Measurements from ENCODE around the gene GREB1. TPM values are rescaled to one million over a fixed set of nuclear protein-coding genes. Genes with fewer than 3 reads are reported as not detected.

Gene GREB1
- total RNA-seq, 1 donor from 2014 or later: 30.8 TPM

GRCh38 chr2:11618708-11619062 lies 84.8 kb downstream of the GREB1 start:
- H4K20me1 ChIP-seq (ENCODE audit: low read depth): peaks cover 4% of the 10 kb centered on the region
- H3K9me3 ChIP-seq (ENCODE audit: low read depth): no peaks in the 10 kb centered on the region
- H3K27ac ChIP-seq: no peak overlapping the region
- no peak overlapping the region for H3K4me2 ChIP-seq
- Mint-ChIP-seq H3K27me3 (ENCODE audit: insufficient read depth, low read depth) (no peaks in the 10 kb centered on the region), H3K27ac (no peak overlapping the region), H3K4me3 (no peak overlapping the region), H3K36me3 (peaks cover 50% of the 10 kb centered on the region), H3K9me3 (no peaks in the 10 kb centered on the region), H3K4me1 (peaks cover 3% of the 10 kb centered on the region)
- no peaks in the 10 kb centered on the region for H3K4me1 ChIP-seq
- H3K9ac ChIP-seq: no peak overlapping the region
- no peaks in the 10 kb centered on the region for H3K27me3 ChIP-seq
- no peaks in the 10 kb centered on the region for H3F3A ChIP-seq (ENCODE audit: low read depth)
- no peak overlapping the region for H2AFZ ChIP-seq (replicated peaks)
- no peak for DNase-seq (ENCODE audit: low spot score)
- H3K4me3 ChIP-seq: no peak overlapping the region
- H3K79me2 ChIP-seq (ENCODE audit: low read depth): no peaks in the 10 kb centered on the region
- H3K36me3 ChIP-seq: no peaks in the 10 kb centered on the region
- TF ChIP-seq EZH2phosphoT487 (IDR thresholded peaks at IDR 0.05) (no peak), EZH2 (IDR thresholded peaks at IDR 0.05) (no peak), CTCF (IDR thresholded peaks at IDR 0.05) (no peak)

GRCh38 chr2:11621410-11621809 lies 87.6 kb downstream of the GREB1 start:
- Histone ChIP-seq H3K9me3 (ENCODE audit: low read depth) (no peaks in the 10 kb centered on the region), H3K4me2 (no peak overlapping the region), H3K79me2 (ENCODE audit: low read depth) (no peaks in the 10 kb centered on the region), H4K20me1 (ENCODE audit: low read depth) (no peaks in the 10 kb centered on the region), H3K4me3 (no peak overlapping the region), H3F3A (ENCODE audit: low read depth) (no peaks in the 10 kb centered on the region), H3K4me1 (no peaks in the 10 kb centered on the region), H3K9ac (no peak overlapping the region), H2AFZ (replicated peaks) (no peak overlapping the region), H3K27me3 (no peaks in the 10 kb centered on the region), H3K36me3 (peaks cover 7% of the 10 kb centered on the region), H3K27ac (no peak overlapping the region)
- Mint-ChIP-seq H3K4me1 (peaks cover 3% of the 10 kb centered on the region), H3K9me3 (no peaks in the 10 kb centered on the region), H3K4me3 (no peak overlapping the region), H3K36me3 (peaks cover 57% of the 10 kb centered on the region), H3K27me3 (ENCODE audit: insufficient read depth, low read depth) (no peaks in the 10 kb centered on the region), H3K27ac (no peak overlapping the region)
- TF ChIP-seq EZH2phosphoT487 (IDR thresholded peaks at IDR 0.05): no peak
- TF ChIP-seq CTCF (IDR thresholded peaks at IDR 0.05): no peak
- no peak for TF ChIP-seq EZH2 (IDR thresholded peaks at IDR 0.05)
- no peak for DNase-seq (ENCODE audit: low spot score)

GRCh38 chr2:11622611-11623010 lies 88.8 kb downstream of the GREB1 start:
- H3K36me3 ChIP-seq: peaks cover 18% of the 10 kb centered on the region
- H3K27me3 ChIP-seq: no peaks in the 10 kb centered on the region
- Mint-ChIP-seq H3K36me3 (peaks cover 59% of the 10 kb centered on the region), H3K27me3 (ENCODE audit: insufficient read depth, low read depth) (no peaks in the 10 kb centered on the region), H3K4me3 (no peak overlapping the region), H3K9me3 (no peaks in the 10 kb centered on the region), H3K4me1 (no peaks in the 10 kb centered on the region), H3K27ac (no peak overlapping the region)
- no peak for TF ChIP-seq EZH2 (IDR thresholded peaks at IDR 0.05)
- no peak for TF ChIP-seq CTCF (IDR thresholded peaks at IDR 0.05)
- TF ChIP-seq EZH2phosphoT487 (IDR thresholded peaks at IDR 0.05): no peak
- H4K20me1 ChIP-seq (ENCODE audit: low read depth): no peaks in the 10 kb centered on the region
- no peak overlapping the region for H3K9ac ChIP-seq
- no peaks in the 10 kb centered on the region for H3K9me3 ChIP-seq (ENCODE audit: low read depth)
- no peak overlapping the region for H3K4me2 ChIP-seq
- H3K4me3 ChIP-seq: no peak overlapping the region
- no peak overlapping the region for H2AFZ ChIP-seq (replicated peaks)
- H3K79me2 ChIP-seq (ENCODE audit: low read depth): no peaks in the 10 kb centered on the region
- no peaks in the 10 kb centered on the region for H3K4me1 ChIP-seq
- DNase-seq (ENCODE audit: low spot score): no peak
- H3K27ac ChIP-seq: no peak overlapping the region
- no peaks in the 10 kb centered on the region for H3F3A ChIP-seq (ENCODE audit: low read depth)

- Histone ChIP-seq H3K4me1 (no peaks in the 10 kb centered on the region), H3K4me3 (no peak overlapping the region), H3K79me2 (ENCODE audit: low read depth) (no peaks in the 10 kb centered on the region), H2AFZ (replicated peaks) (no peak overlapping the region), H3K9me3 (ENCODE audit: low read depth) (no peaks in the 10 kb centered on the region), H3K27ac (no peak overlapping the region), H3K36me3 (peaks cover 18% of the 10 kb centered on the region), H3K4me2 (no peak overlapping the region), H4K20me1 (ENCODE audit: low read depth) (no peaks in the 10 kb centered on the region), H3K9ac (no peak overlapping the region), H3F3A (ENCODE audit: low read depth) (no peaks in the 10 kb centered on the region), H3K27me3 (no peaks in the 10 kb centered on the region)
- H3K27ac Mint-ChIP-seq: no peak overlapping the region
- H3K27me3 Mint-ChIP-seq (ENCODE audit: insufficient read depth, low read depth): no peaks in the 10 kb centered on the region
- no peaks in the 10 kb centered on the region for H3K4me1 Mint-ChIP-seq
- H3K36me3 Mint-ChIP-seq: peaks cover 66% of the 10 kb centered on the region
- TF ChIP-seq CTCF (IDR thresholded peaks at IDR 0.05) (no peak), EZH2phosphoT487 (IDR thresholded peaks at IDR 0.05) (no peak), EZH2 (IDR thresholded peaks at IDR 0.05) (no peak)
- no peaks in the 10 kb centered on the region for H3K9me3 Mint-ChIP-seq
- DNase-seq (ENCODE audit: low spot score): no peak
- H3K4me3 Mint-ChIP-seq: no peak overlapping the region
Measured at GRCh38 chr2:11624893-11625292, 91.0 kb downstream of the GREB1 start.
